Right cardiac atrium (tissue), 5 donors: ENCODE results near the gene AGBL4. TPM values are rescaled to one million over a fixed set of nuclear protein-coding genes. Genes with fewer than 3 reads are reported as not detected.

Source experiments
- ATAC-seq, 2 donors: fragments of 200-7000 bp; cut with Tn5 transposase; one replicate each; pipeline versions ENCODE4 v1.8.0 to v1.9.1; 2020; ENCODE audit warnings: moderate library complexity in 2 of 2, mild to moderate bottlenecking in 1 of 2
- DNase-seq, 3 donors: peaks; one replicate each; pipeline ENCODE4 v3.0.0-alpha.2; 2020
- H3K27ac ChIP-seq: one replicate; pipeline ENCODE4 v1.5.1; 2013; ENCODE audit warnings: mild to moderate bottlenecking, low read length, control low read depth, moderate library complexity
- H3K27me3 ChIP-seq: one replicate; pipeline ENCODE4 v1.6.1; 2013; ENCODE audit not compliant: control insufficient read depth, insufficient read depth
- H3K4me1 ChIP-seq: one replicate; pipeline ENCODE4 v1.6.1; 2013; ENCODE audit warnings: low read length; ENCODE audit not compliant: control insufficient read depth, insufficient read depth
- H3K4me3 ChIP-seq: one replicate; pipeline ENCODE4 v1.5.1; 2013; ENCODE audit warnings: low read length, control low read depth
- H3K9me3 ChIP-seq: one replicate; pipeline ENCODE4 v1.6.1; 2013; ENCODE audit warnings: low read length; ENCODE audit not compliant: control insufficient read depth
- WGBS: extraction: QIAGEN DNeasy Blood & Tissue Kit; methylation state at CpG from one replicate; pipeline ENCODE4 v1.1.7; 2013; 5-methylcytosine and 5-hydroxymethylcytosine counted together
- intact Hi-C, 4 donors: fragments of 100-400 bp; cut with DNase I; formaldehyde crosslinking; loops; one replicate each; pipeline versions ENCODE4 v1.11.0 to v1.14.0; 2022 to 2023
- polyA plus RNA-seq: library from polyadenylated mRNA; stranded (reverse); fragments of 200-250 nt; gene quantifications from one replicate; pipeline ENCODE4 v1.2.3, GENCODE V29; 2013
- total RNA-seq, 4 donors: library from RNA; stranded (reverse); fragmentation: NEBNext Ultra II Directional; extraction: Animal tissue kit (Norgen Biotek cat#: 25700); gene quantifications; one replicate each; pipeline ENCODE4 v1.2.1, GENCODE V29; 2021
- donor health status: healthy with polysubstance abuse.
- donor health status: DM: no; HTN: yes; CAD: no.
- donor health status: DM: no; HTN: no; CAD: no.
- donor health status: DM: no; HTN: yes; CAD: no; lungs with severe emphysema.
- donor health status: DM: yes; HTN: yes; CAD: no.

AGBL4 gene
- total and polyA plus RNA-seq, 5 donors: 1.1 to 4.3 (median 4.0) TPM

DNA sequence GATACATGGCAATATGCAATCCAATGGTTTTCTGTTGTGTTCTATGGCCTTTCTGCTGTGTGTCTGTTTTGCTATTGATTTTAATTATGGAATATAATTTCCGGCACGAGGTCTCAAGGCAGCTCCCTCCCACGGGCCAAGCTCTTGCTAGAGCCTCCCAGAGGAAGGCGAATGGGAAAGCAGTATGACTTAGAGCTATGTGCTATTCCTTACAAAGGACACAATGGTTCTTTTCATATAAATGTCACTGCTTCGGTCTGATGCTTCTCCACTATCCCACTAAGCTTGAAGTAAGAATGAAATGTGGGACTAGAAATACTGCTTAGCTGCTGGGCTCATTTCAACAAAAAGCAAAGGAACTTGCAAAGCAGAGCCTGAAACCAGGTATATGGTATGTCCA lies 924.9 kb downstream of the AGBL4 start:
- H3K27me3 ChIP-seq: no peaks in the 10 kb centered on the region
- intact Hi-C loops: no loop called here
- no peaks in the 10 kb centered on the region for H3K4me1 ChIP-seq
- no peak overlapping the region for H3K27ac ChIP-seq
- no peak overlapping the region for H3K4me3 ChIP-seq
- WGBS: 77% methylated on average over 5 of the region's 5 CpGs
- DNase-seq (no peak), ATAC-seq (no peak)
- H3K9me3 ChIP-seq: no peaks in the 10 kb centered on the region

GRCh38 chr1:49086327-49086726 lies 937.4 kb downstream of the AGBL4 start:
- ATAC-seq (no peak), DNase-seq (no peak)
- WGBS: 92% methylated on average over 2 of the region's 2 CpGs
- intact Hi-C loops: no loop called here
- no peaks in the 10 kb centered on the region for H3K4me1 ChIP-seq
- no peak overlapping the region for H3K4me3 ChIP-seq
- H3K27ac ChIP-seq: no peak overlapping the region
- no peaks in the 10 kb centered on the region for H3K27me3 ChIP-seq
- no peaks in the 10 kb centered on the region for H3K9me3 ChIP-seq

GRCh38 chr1:49085079-49085478 lies 938.7 kb downstream of the AGBL4 start:
- H3K27me3 ChIP-seq: no peaks in the 10 kb centered on the region
- H3K4me3 ChIP-seq: no peak overlapping the region
- no peaks in the 10 kb centered on the region for H3K9me3 ChIP-seq
- H3K27ac ChIP-seq: no peak overlapping the region
- no peak for DNase-seq
- no peak for ATAC-seq
- WGBS: 83% methylated on average over 3 of the region's 3 CpGs
- no peaks in the 10 kb centered on the region for H3K4me1 ChIP-seq
- intact Hi-C loops: no loop called here

DNA sequence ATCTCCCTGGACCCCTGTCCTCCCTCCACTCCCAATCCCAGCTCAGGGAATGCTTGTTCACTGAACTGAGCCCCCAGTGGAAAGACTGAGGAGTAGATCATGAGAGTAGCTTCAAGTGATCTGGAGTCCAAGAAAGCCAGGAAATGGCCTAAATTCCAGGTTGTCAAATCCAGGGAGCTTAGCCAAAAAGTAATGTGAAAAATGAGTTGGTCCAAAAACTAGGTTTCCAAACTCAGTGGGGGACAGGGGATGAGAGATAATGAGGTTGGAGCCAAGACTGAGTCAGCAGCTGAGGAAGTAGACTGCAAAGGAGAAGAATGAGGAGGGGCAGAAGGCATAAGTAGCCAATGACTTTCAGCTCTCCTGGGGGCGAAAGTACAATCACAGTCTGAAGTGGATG lies 963.0 kb downstream of the AGBL4 start:
- DNase-seq: no peak
- no peak overlapping the region for H3K4me3 ChIP-seq
- intact Hi-C loops: no loop called here
- no peak overlapping the region for H3K27ac ChIP-seq
- WGBS: 61% methylated on average over 1 of the region's 1 CpG
- H3K27me3 ChIP-seq: no peaks in the 10 kb centered on the region
- H3K4me1 ChIP-seq: no peaks in the 10 kb centered on the region
- no peaks in the 10 kb centered on the region for H3K9me3 ChIP-seq
- no peak for ATAC-seq

DNA sequence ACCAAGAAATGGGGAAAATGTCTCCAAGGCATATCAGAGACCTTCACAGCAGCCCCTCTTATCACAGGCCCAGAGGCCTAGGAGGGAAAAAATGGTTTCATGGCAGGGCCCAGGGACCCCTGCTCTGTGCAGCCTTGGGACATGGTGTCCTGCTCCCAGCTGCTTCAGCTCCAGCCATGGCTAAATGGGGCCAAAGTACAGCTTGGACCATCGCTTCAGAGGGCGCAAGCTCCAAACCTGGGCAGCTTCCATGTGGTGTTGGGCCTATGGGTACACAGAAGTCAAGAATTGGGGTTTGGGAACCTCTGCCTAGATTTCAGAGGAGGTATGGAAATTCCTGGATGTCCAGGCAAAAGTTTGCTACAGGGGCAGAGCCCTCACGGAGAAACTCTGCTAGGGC lies 964.7 kb downstream of the AGBL4 start:
- intact Hi-C loops: no loop called here
- Histone ChIP-seq H3K4me1 (no peaks in the 10 kb centered on the region), H3K4me3 (no peak overlapping the region), H3K27ac (no peak overlapping the region), H3K9me3 (no peaks in the 10 kb centered on the region), H3K27me3 (no peaks in the 10 kb centered on the region)
- ATAC-seq (no peak), DNase-seq (no peak)
- 94% methylated on average over 3 of the region's 3 CpGs for WGBS

GRCh38 chr1:49052102-49052501 lies 971.7 kb downstream of the AGBL4 start:
- Histone ChIP-seq H3K9me3 (no peaks in the 10 kb centered on the region), H3K27me3 (no peaks in the 10 kb centered on the region), H3K4me3 (no peak overlapping the region), H3K4me1 (no peaks in the 10 kb centered on the region), H3K27ac (no peak overlapping the region)
- intact Hi-C loops: no loop called here
- WGBS: 88% methylated on average over 1 of the region's 1 CpG
- DNase-seq (no peak), ATAC-seq (no peak)

- DNase-seq: no peak
- Histone ChIP-seq H3K27ac (no peak overlapping the region), H3K4me1 (no peaks in the 10 kb centered on the region), H3K9me3 (no peaks in the 10 kb centered on the region), H3K4me3 (no peak overlapping the region), H3K27me3 (no peaks in the 10 kb centered on the region)
- 27% methylated on average over 2 of the region's 2 CpGs for WGBS
- intact Hi-C loops: no loop called here
- no peak for ATAC-seq
Measured at GRCh38 chr1:49051647-49052046, 972.1 kb downstream of the AGBL4 start.

GRCh38 chr1:49050041-49050440 lies 973.7 kb downstream of the AGBL4 start:
- Histone ChIP-seq H3K27me3 (no peaks in the 10 kb centered on the region), H3K4me1 (no peaks in the 10 kb centered on the region), H3K27ac (no peak overlapping the region), H3K9me3 (no peaks in the 10 kb centered on the region), H3K4me3 (no peak overlapping the region)
- no peak for ATAC-seq
- WGBS: 83% methylated on average over 4 of the region's 4 CpGs
- intact Hi-C loops: no loop called here
- DNase-seq: no peak

DNA sequence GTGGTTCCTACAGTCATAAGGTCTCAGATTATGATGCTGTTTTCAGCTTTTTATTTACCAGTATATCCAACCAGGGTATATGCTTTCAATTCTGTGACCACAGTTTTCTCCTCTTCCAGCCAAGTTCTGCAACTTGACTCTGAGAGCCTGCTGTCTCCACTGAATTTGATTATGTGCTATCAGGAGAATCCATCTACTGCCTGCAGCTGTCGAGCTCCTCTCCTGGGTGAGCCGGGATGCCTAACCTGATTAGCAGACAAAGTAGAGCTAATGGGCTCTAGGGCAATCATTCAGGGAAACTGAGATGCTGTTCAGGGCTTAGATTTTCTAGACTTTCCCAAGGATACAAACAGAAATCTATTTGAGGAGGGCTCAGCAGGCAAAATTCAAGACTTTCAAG lies 975.6 kb downstream of the AGBL4 start:
- no peak overlapping the region for H3K4me3 ChIP-seq
- ATAC-seq (no peak), DNase-seq (no peak)
- WGBS: 41% methylated on average over 2 of the region's 2 CpGs
- no peaks in the 10 kb centered on the region for H3K4me1 ChIP-seq
- intact Hi-C loops: no loop called here
- H3K27me3 ChIP-seq: no peaks in the 10 kb centered on the region
- H3K27ac ChIP-seq: no peak overlapping the region
- H3K9me3 ChIP-seq: no peaks in the 10 kb centered on the region

- no peaks in the 10 kb centered on the region for H3K4me1 ChIP-seq
- DNase-seq: no peak
- intact Hi-C loops: no loop called here
- no peak overlapping the region for H3K4me3 ChIP-seq
- H3K27ac ChIP-seq: no peak overlapping the region
- ATAC-seq: no peak
- H3K9me3 ChIP-seq: no peaks in the 10 kb centered on the region
- no peaks in the 10 kb centered on the region for H3K27me3 ChIP-seq
Measured at GRCh38 chr1:49046305-49046704, 977.4 kb downstream of the AGBL4 start.

DNA sequence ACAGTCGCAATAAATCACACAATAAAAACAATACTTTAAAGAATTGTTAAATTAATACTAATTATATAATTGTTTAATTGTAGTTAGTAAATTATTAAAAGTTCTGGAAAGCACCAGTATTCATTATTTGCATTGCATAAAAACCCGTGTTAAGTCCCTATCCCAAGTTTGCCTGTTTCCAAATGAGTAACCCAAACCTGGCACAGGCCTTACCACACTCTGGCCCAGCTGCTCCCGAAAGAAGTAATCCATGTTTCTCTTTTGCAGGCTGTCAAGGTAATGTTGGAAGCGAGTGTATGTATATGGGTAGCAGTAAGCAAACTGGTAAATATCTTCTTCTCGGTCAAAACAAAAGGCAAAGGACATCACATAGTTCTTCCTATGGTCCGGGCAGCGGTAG lies 978.4 kb downstream of the AGBL4 start:
- DNase-seq (no peak), ATAC-seq (no peak)
- Histone ChIP-seq H3K27ac (no peak overlapping the region), H3K27me3 (no peaks in the 10 kb centered on the region), H3K4me3 (no peak overlapping the region), H3K9me3 (no peaks in the 10 kb centered on the region), H3K4me1 (no peaks in the 10 kb centered on the region)
- WGBS: 86% methylated on average over 7 of the region's 7 CpGs
- intact Hi-C loops: no loop called here

DNA sequence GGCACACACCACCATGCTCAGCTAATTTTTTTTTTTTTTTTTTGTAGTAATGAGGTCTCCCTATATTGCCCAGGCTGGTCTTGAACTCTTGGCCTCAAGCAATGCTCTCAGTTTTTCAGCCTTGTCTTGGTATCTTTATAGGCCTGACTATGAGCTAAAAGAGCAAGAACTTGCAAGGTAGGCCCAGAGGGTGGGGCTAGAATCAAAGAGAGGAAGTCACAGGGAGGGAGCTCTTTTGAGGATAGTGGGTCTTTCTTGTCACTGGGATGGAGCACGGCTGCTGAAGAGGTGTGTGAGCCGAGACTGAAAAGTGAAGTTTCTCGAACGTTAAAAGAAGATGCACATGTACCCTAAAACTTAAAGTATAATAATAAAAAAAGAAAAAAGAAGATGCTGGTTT lies 987.1 kb downstream of the AGBL4 start:
- no peak overlapping the region for H3K27ac ChIP-seq
- ATAC-seq (no peak), DNase-seq (no peak)
- intact Hi-C loops: no loop called here
- H3K4me3 ChIP-seq: no peak overlapping the region
- WGBS: 68% methylated on average over 4 of the region's 4 CpGs
- no peaks in the 10 kb centered on the region for H3K4me1 ChIP-seq
- H3K27me3 ChIP-seq: no peaks in the 10 kb centered on the region
- H3K9me3 ChIP-seq: no peaks in the 10 kb centered on the region
